HepG2 (cell line): ENCODE measurements around the gene SAPCD2. TPM values are rescaled to one million over a fixed set of nuclear protein-coding genes. Genes with fewer than 3 reads are reported as not detected.

ENCODE experiments used
- ARNTL ChIP-seq: sonication (generic); formaldehyde crosslinking; IDR thresholded peaks from 2 replicates; pipeline ENCODE4 v1.4.0; 2020; ENCODE audit warnings: mild to moderate bottlenecking, missing genetic modification reagents
- CREB1 ChIP-seq, 2 experiments: fragments of 450-650 bp in 1 of 2; IDR thresholded peaks; 2 replicates each; pipeline ENCODE4 v1.6.1; 2016 to 2017; ENCODE audit warnings: control low read depth in 1 of 2, mild to moderate bottlenecking in 1 of 2, missing compliant biosample characterization in 1 of 2, missing genetic modification characterization in 1 of 2
- DMTF1 ChIP-seq: sonication (generic); formaldehyde crosslinking; IDR thresholded peaks from 2 replicates; pipeline ENCODE4 v1.4.0; 2020; ENCODE audit warnings: mild to moderate bottlenecking, missing genetic modification reagents
- KLF12 ChIP-seq: sonication (generic); formaldehyde crosslinking; IDR thresholded peaks from 2 replicates; pipeline ENCODE4 v1.4.0; 2020; ENCODE audit warnings: missing genetic modification reagents, borderline replicate concordance
- KLF6 ChIP-seq: IDR thresholded peaks from 2 replicates; pipeline ENCODE4 v1.8.0; 2016; ENCODE audit warnings: missing biosample characterization, missing genetic modification reagents
- PHF21A ChIP-seq: sonication (generic); formaldehyde crosslinking; IDR thresholded peaks from 2 replicates; pipeline ENCODE4 v1.5.0; 2020; ENCODE audit warnings: mild to moderate bottlenecking, missing genetic modification reagents
- SCMH1 ChIP-seq: sonication (generic); formaldehyde crosslinking; IDR thresholded peaks from 2 replicates; pipeline ENCODE4 v1.9.0; 2021; ENCODE audit warnings: missing genetic modification reagents, mild to moderate bottlenecking, borderline replicate concordance
- SPEN ChIP-seq: sonication (generic); formaldehyde crosslinking; IDR thresholded peaks from 2 replicates; pipeline ENCODE4 v1.5.1; 2020; ENCODE audit warnings: low read depth, mild to moderate bottlenecking, missing genetic modification reagents
- TBP ChIP-seq: sonication (generic); formaldehyde crosslinking; IDR thresholded peaks from 2 replicates; pipeline ENCODE4 v1.5.0; 2020; ENCODE audit warnings: missing genetic modification reagents
- TBX2 ChIP-seq: sonication (generic); formaldehyde crosslinking; IDR thresholded peaks from 2 replicates; pipeline ENCODE4 v1.5.0; 2020; ENCODE audit warnings: missing genetic modification reagents, mild to moderate bottlenecking, borderline replicate concordance
- TSC22D2 ChIP-seq: sonication (generic); formaldehyde crosslinking; IDR thresholded peaks from 2 replicates; pipeline ENCODE4 v1.5.1; 2020; ENCODE audit warnings: missing genetic modification reagents, mild to moderate bottlenecking, borderline replicate concordance
- ZBTB21 ChIP-seq: sonication (generic); formaldehyde crosslinking; IDR thresholded peaks from 2 replicates; pipeline ENCODE4 v1.4.0; 2020; ENCODE audit warnings: missing genetic modification reagents
- ZBTB3 ChIP-seq: sonication (generic); formaldehyde crosslinking; IDR thresholded peaks from 2 replicates; pipeline ENCODE4 v1.4.0; 2020; ENCODE audit warnings: low read depth, mild to moderate bottlenecking, moderate library complexity, missing genetic modification reagents, borderline replicate concordance
- ZFP1 ChIP-seq: IDR thresholded peaks from 2 replicates; pipeline ENCODE4 v1.6.1; 2016
- ZNF292 ChIP-seq: sonication (generic); formaldehyde crosslinking; IDR thresholded peaks from 2 replicates; pipeline ENCODE4 v1.8.1; 2022; ENCODE audit warnings: mild to moderate bottlenecking, low read depth, missing genetic modification reagents, borderline replicate concordance
- ZNF350 ChIP-seq: sonication (generic); formaldehyde crosslinking; IDR thresholded peaks from 2 replicates; pipeline ENCODE4 v1.4.0; 2020; ENCODE audit warnings: mild to moderate bottlenecking, low read depth, missing genetic modification reagents, borderline replicate concordance
- ZNF543 ChIP-seq: sonication (generic); formaldehyde crosslinking; IDR thresholded peaks from 2 replicates; pipeline ENCODE4 v1.4.0; 2020; ENCODE audit warnings: mild to moderate bottlenecking, missing genetic modification reagents
- ZNF546 ChIP-seq: sonication (generic); formaldehyde crosslinking; conservative IDR thresholded peaks from 2 replicates; pipeline ENCODE4 v1.8.1; 2023; ENCODE audit warnings: mild to moderate bottlenecking, missing genetic modification reagents
- ZNF570 ChIP-seq: sonication (generic); formaldehyde crosslinking; IDR thresholded peaks from 2 replicates; pipeline ENCODE4 v1.4.0; 2020; ENCODE audit warnings: mild to moderate bottlenecking, missing genetic modification reagents, borderline replicate concordance
- ZNF639 ChIP-seq: conservative IDR thresholded peaks from 2 replicates; pipeline ENCODE4 v1.6.1; 2018; ENCODE audit warnings: missing genetic modification reagents
- ZNF678 ChIP-seq: sonication (generic); formaldehyde crosslinking; IDR thresholded peaks from 2 replicates; pipeline ENCODE4 v1.4.0; 2020; ENCODE audit warnings: mild to moderate bottlenecking, missing genetic modification reagents
- ZNF746 ChIP-seq: sonication (generic); formaldehyde crosslinking; IDR thresholded peaks from 2 replicates; pipeline ENCODE4 v1.8.0; 2022; ENCODE audit warnings: mild to moderate bottlenecking, missing genetic modification reagents
- polyA plus RNA-seq, 8 experiments: library from polyadenylated mRNA; depleted of rRNA in 3 of 8; stranded (reverse) in 7 of 8; unstranded in 1 of 8; fragments of >200 nt; fragmentation: Illumina TruSeq in 4 of 8; extraction: Trizol in 4 of 8; gene quantifications; 2 replicates each; pipeline versions ENCODE4 v1.2.1 to v1.2.3, GENCODE V29; 2011 to 2016; ENCODE audit warnings: low read depth in 4 of 8, missing spikeins in 1 of 8, mixed read lengths in 1 of 8; ENCODE audit not compliant: insufficient read depth in 1 of 8
- total RNA-seq, 5 experiments: library from RNA; depleted of rRNA; stranded (reverse); fragments of >200 nt; fragmentation: Illumina TruSeq; extraction: Trizol; gene quantifications; 2 replicates each; pipeline ENCODE4 v1.2.3, GENCODE V29; 2016; ENCODE audit warnings: low read depth in 1 of 5
- TF ChIP-seq, protein P1 (sequence below): sonication (generic); formaldehyde crosslinking; IDR thresholded peaks from 2 replicates; pipeline ENCODE4 v1.4.0; 2020; ENCODE audit warnings: low read depth, missing genetic modification reagents

The SAPCD2 gene
- total and polyA plus RNA-seq, 2 of the 13 experiments (the other 11 are each of a cell fraction or from before 2014, with no cell fraction given), result 21.9 to 42.8 TPM

- TF ChIP-seq SCMH1 (CRISPR knock-in tag) (no peak), ARNTL (no peak), DMTF1 (CRISPR knock-in tag) (no peak), CREB1 (IDR thresholded peaks at IDR 0.05) (no peak), CREB1 (CRISPR knock-in tag; IDR thresholded peaks at IDR 0.05) (no peak), KLF6 (CRISPR knock-in tag) (peak; percentile 86; the same call in 1 of the 2 replicates), PHF21A (CRISPR knock-in tag) (peak; percentile 56; the same call in 1 of the 2 replicates), ZNF570 (CRISPR knock-in tag) (no peak), ZNF678 (CRISPR knock-in tag) (0 out of 2 replicates have a peak, but pooled peaks have one; percentile 24), ZNF543 (peak; percentile 65; the same call in 1 of the 2 replicates), TSC22D2 (peak; percentile 94), TBP (CRISPR knock-in tag) (no peak), ZNF350 (CRISPR knock-in tag) (0 out of 2 replicates have a peak, but pooled peaks have one; percentile 71), ZBTB21 (CRISPR knock-in tag) (no peak), TBX2 (CRISPR knock-in tag) (peak; percentile 78), ZNF292 (CRISPR knock-in tag) (0 out of 2 replicates have a peak, but pooled peaks have one; percentile 21), ZNF639 (no peak), SPEN (CRISPR knock-in tag) (peak; percentile 46), ZBTB3 (CRISPR knock-in tag) (peak; percentile 53; the same call in 1 of the 2 replicates), ZNF546 (CRISPR knock-in tag) (no peak), ZNF746 (CRISPR knock-in tag) (peak; percentile 66; the same call in 1 of the 2 replicates), KLF12 (CRISPR knock-in tag) (no peak), ZFP1 (CRISPR knock-in tag) (no peak)
- TF ChIP-seq, protein P1, sequence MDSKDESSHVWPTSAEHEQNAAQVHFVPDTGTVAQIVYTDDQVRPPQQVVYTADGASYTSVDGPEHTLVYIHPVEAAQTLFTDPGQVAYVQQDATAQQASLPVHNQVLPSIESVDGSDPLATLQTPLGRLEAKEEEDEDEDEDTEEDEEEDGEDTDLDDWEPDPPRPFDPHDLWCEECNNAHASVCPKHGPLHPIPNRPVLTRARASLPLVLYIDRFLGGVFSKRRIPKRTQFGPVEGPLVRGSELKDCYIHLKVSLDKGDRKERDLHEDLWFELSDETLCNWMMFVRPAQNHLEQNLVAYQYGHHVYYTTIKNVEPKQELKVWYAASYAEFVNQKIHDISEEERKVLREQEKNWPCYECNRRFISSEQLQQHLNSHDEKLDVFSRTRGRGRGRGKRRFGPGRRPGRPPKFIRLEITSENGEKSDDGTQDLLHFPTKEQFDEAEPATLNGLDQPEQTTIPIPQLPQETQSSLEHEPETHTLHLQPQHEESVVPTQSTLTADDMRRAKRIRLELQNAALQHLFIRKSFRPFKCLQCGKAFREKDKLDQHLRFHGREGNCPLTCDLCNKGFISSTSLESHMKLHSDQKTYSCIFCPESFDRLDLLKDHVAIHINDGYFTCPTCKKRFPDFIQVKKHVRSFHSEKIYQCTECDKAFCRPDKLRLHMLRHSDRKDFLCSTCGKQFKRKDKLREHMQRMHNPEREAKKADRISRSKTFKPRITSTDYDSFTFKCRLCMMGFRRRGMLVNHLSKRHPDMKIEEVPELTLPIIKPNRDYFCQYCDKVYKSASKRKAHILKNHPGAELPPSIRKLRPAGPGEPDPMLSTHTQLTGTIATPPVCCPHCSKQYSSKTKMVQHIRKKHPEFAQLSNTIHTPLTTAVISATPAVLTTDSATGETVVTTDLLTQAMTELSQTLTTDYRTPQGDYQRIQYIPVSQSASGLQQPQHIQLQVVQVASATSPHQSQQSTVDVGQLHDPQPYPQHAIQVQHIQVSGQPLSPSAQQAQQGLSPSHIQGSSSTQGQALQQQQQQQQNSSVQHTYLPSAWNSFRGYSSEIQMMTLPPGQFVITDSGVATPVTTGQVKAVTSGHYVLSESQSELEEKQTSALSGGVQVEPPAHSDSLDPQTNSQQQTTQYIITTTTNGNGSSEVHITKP (CRISPR knock-in tag), result no peak
Measured at GRCh38 chr9:137046088-137046787, 24.1 kb downstream of the SAPCD2 start, which contains the start of gene NPDC1 (continued).
